Endothelial cell of umbilical vein (primary cell): ENCODE measurements around the gene COQ8A. TPM values are rescaled to one million over a fixed set of nuclear protein-coding genes. Genes with fewer than 3 reads are reported as not detected.

ENCODE experiments used
- BruUV-seq: library from RNA; stranded (reverse); fragments of 400-500 nt; replicated peaks from 2 replicates; lab custom pipeline; 2021; lab: Mats Ljungman, UMichigan
- CTCF ChIA-PET: fragments of 300-600, 350-600 bp; sonication (Branson Sonifier 250); formaldehyde crosslinking; loops from one replicate; lab custom pipeline; 2021; ENCODE audit warnings: antibody characterized with exemption, inconsistent platforms; lab: Charles Lee
- POLR2A ChIA-PET: fragments of 300-600, 350-600 bp; sonication (Branson Sonifier 250); formaldehyde crosslinking; loops from one replicate; lab custom pipeline; 2021; ENCODE audit warnings: antibody characterized with exemption, inconsistent platforms; lab: Charles Lee
- DNase-seq: peaks from one replicate; pipeline ENCODE4 v3.0.0-alpha.2; 2011; ENCODE audit warnings: low read depth, low spot score
- FAIRE-seq: peaks from 2 replicates; lab custom pipeline; 2011; peaks lifted over from hg19 to GRCh38; lab: Jason Lieb, UNC
- H2AFZ ChIP-seq: 2 replicates; pipeline ENCODE4 v1.6.0; 2012; ENCODE audit warnings: low read depth, low read length, control low read depth, inconsistent platforms
- H3K27ac ChIP-seq: 2 replicates; pipeline ENCODE4 v1.5.1; 2011; ENCODE audit warnings: low read depth, mild to moderate bottlenecking, control low read depth, low read length, moderate library complexity; ENCODE audit not compliant: insufficient read depth
- H3K27me3 ChIP-seq, 2 experiments: 2 replicates each; pipeline versions ENCODE4 v1.6.0 to v1.6.1; 2011; ENCODE audit warnings: low read length in 2 of 2, mixed read lengths in 1 of 2; ENCODE audit not compliant: control insufficient read depth in 2 of 2, insufficient read depth in 2 of 2
- H3K36me3 ChIP-seq, 2 experiments: 2 replicates in 1 of 2; 3 replicates in 1 of 2; pipeline ENCODE4 v1.5.1; 2011; ENCODE audit warnings: low read length in 2 of 2, mild to moderate bottlenecking in 1 of 2, moderate library complexity in 1 of 2; ENCODE audit not compliant: control insufficient read depth in 2 of 2, insufficient read depth in 2 of 2; ENCODE audit errors: extremely low read depth in 1 of 2
- H3K4me1 ChIP-seq: 3 replicates; pipeline ENCODE4 v1.5.1; 2011; ENCODE audit warnings: mild to moderate bottlenecking, low read length; ENCODE audit not compliant: control insufficient read depth, insufficient read depth; ENCODE audit errors: extremely low read depth
- H3K4me2 ChIP-seq: 2 replicates; pipeline ENCODE4 v1.6.1; 2011; ENCODE audit warnings: low read length, control low read depth, mixed read lengths; ENCODE audit not compliant: insufficient read depth
- H3K4me3 ChIP-seq, 3 experiments: fragments of 200-600 bp in 1 of 3; sonication (generic), shearing (Covaris generic) in 1 of 3; replicated peaks in 1 of 3; 2 replicates each; pipeline ENCODE4 v1.5.1; 2011 to 2016; ENCODE audit warnings: control low read depth in 3 of 3, low read length in 3 of 3, mild to moderate bottlenecking in 2 of 3, inconsistent platforms in 1 of 3, low read depth in 1 of 3, moderate library complexity in 1 of 3; ENCODE audit not compliant: insufficient read depth in 1 of 3
- H3K79me2 ChIP-seq: 2 replicates; pipeline ENCODE4 v1.6.0; 2012; ENCODE audit warnings: low read length, inconsistent platforms; ENCODE audit not compliant: control insufficient read depth, insufficient read depth
- H3K9ac ChIP-seq: replicated peaks from 2 replicates; pipeline ENCODE3; 2011; ENCODE audit warnings: low read length, control low read depth; ENCODE audit not compliant: insufficient read depth; ENCODE audit errors: extremely low read depth
- H3K9me1 ChIP-seq: replicated peaks from 3 replicates; pipeline ENCODE4 v1.6.0; 2011; ENCODE audit warnings: mild to moderate bottlenecking, low read length; ENCODE audit not compliant: control insufficient read depth, insufficient read depth; ENCODE audit errors: extremely low read depth
- H3K9me3 ChIP-seq: replicated peaks from 2 replicates; pipeline ENCODE4 v1.5.1; 2012; ENCODE audit warnings: low read length, inconsistent platforms; ENCODE audit not compliant: control insufficient read depth, insufficient read depth
- H4K20me1 ChIP-seq: replicated peaks from 2 replicates; pipeline ENCODE3; 2011; ENCODE audit warnings: mild to moderate bottlenecking, low read length; ENCODE audit not compliant: control insufficient read depth, insufficient read depth; ENCODE audit errors: extremely low read depth
- EZH2 ChIP-seq: IDR thresholded peaks from 2 replicates; pipeline ENCODE4 v1.6.1; 2012; ENCODE audit warnings: borderline replicate concordance, low read depth, mild to moderate bottlenecking, moderate library complexity, low read length, inconsistent platforms; ENCODE audit not compliant: severe bottlenecking
- FOS ChIP-seq: IDR thresholded peaks from 2 replicates; pipeline ENCODE4 v1.6.1; 2011; ENCODE audit warnings: mild to moderate bottlenecking, low read length, moderate library complexity, borderline replicate concordance; ENCODE audit not compliant: insufficient read depth
- GATA2 ChIP-seq: IDR thresholded peaks from 2 replicates; pipeline ENCODE4 v1.7.0; 2011; ENCODE audit warnings: low read depth, mild to moderate bottlenecking, moderate library complexity, mixed read lengths, low read length; ENCODE audit not compliant: insufficient read length, insufficient read depth
- JUN ChIP-seq: IDR thresholded peaks from 2 replicates; pipeline ENCODE4 v1.6.1; 2011; ENCODE audit warnings: borderline replicate concordance, low read depth; ENCODE audit not compliant: insufficient read length, insufficient read depth
- MYC ChIP-seq: IDR thresholded peaks from one replicate; pipeline ENCODE4 v1.6.1; 2011; ENCODE audit warnings: mild to moderate bottlenecking, low read depth, low read length
- POLR2A ChIP-seq: IDR thresholded peaks from 2 replicates; pipeline ENCODE4 v1.6.1; 2012; ENCODE audit warnings: low read depth, mild to moderate bottlenecking, control low read depth, low read length
- POLR2AphosphoS5 ChIP-seq: IDR thresholded peaks from 2 replicates; pipeline ENCODE4 v1.6.1; 2012; ENCODE audit warnings: low read depth, mild to moderate bottlenecking, control low read depth, low read length, moderate library complexity; ENCODE audit not compliant: insufficient read depth
- dilution Hi-C: fragments of 300-500 bp; cut with MboI; formaldehyde crosslinking; loops from one replicate; pipeline ENCODE4 v1.15.0; 2019; ENCODE audit warnings: low sequenced_read_pairs; ENCODE audit not compliant: extremely low pct_ligation_motif_present
- intact Hi-C: fragments of 100-400 bp; cut with micrococcal nuclease; formaldehyde crosslinking; loops from one replicate; pipeline ENCODE4 v1.10.0; 2022
- polyA plus RNA-seq, 4 experiments: library from polyadenylated mRNA; depleted of rRNA in 3 of 4; stranded (reverse) in 3 of 4; unstranded in 1 of 4; fragments of >200 nt; gene quantifications; 2 replicates each; pipeline versions ENCODE4 v1.2.1 to v1.2.3, GENCODE V29; 2011 to 2012; ENCODE audit warnings: missing spikeins in 1 of 4
- total RNA-seq: library from RNA; stranded (reverse); gene quantifications from 2 replicates; pipeline ENCODE4 v1.2.3, GENCODE V29; 2021
- TF ChIP-seq, protein P1 (sequence below): IDR thresholded peaks from 2 replicates; pipeline ENCODE4 v1.6.1; 2011; ENCODE audit not compliant: insufficient read depth, insufficient read length
- TF ChIP-seq, protein P2 (sequence below), 2 donors: IDR thresholded peaks; 1 replicate in 1 of 2; 2 replicates in 1 of 2; pipeline ENCODE4 v1.5.1; 2011; ENCODE audit warnings: low read length in 2 of 2, mild to moderate bottlenecking in 2 of 2, moderate library complexity in 2 of 2, control low read depth in 1 of 2, inconsistent platforms in 1 of 2, low read depth in 1 of 2; ENCODE audit not compliant: insufficient read depth in 1 of 2; ENCODE audit errors: extremely low read depth in 1 of 2

The COQ8A gene
- total and polyA plus RNA-seq, 2 donors (not counting 3 experiments of a cell fraction or from before 2014, with no cell fraction given), result 6.8 to 9.4 TPM

DNA sequence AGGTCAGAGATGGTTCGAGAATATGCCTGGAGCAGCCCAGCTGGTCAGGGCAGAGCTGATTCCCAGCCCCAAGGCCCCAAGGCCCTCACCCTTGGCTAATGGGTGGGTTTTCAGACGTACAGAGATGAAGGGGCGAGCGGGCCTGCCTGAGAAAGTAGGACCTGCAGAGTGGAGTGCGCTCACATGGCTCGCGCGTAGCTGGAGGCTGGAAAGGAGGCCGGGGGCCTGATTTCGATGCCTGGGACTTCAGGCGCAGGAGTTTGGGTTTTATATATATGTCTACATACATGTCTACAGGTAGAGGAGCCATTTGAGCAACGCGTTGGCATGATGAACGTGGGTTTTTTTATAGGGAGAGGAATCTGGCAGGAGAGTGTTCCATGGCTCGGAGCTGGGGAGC lies 8.9 kb downstream of the COQ8A start:
- H3K27me3 ChIP-seq, result no peaks in the 10 kb centered on the region
- FAIRE-seq (no peak), DNase-seq (no peak)
- dilution Hi-C loops, result no loop called here
- no peak overlapping the region for H3K4me3 ChIP-seq
- no peaks in the 10 kb centered on the region for H3K36me3 ChIP-seq
- no peak overlapping the region for H2AFZ ChIP-seq
- H3K27ac ChIP-seq, result no peak overlapping the region
- H3K79me2 ChIP-seq, result no peaks in the 10 kb centered on the region
- H3K4me1 ChIP-seq, result no peaks in the 10 kb centered on the region
- no peak for TF ChIP-seq POLR2AphosphoS5
- TF ChIP-seq FOS, result no peak
- TF ChIP-seq GATA2, result no peak
- no peak for TF ChIP-seq POLR2A
- TF ChIP-seq, protein P1, sequence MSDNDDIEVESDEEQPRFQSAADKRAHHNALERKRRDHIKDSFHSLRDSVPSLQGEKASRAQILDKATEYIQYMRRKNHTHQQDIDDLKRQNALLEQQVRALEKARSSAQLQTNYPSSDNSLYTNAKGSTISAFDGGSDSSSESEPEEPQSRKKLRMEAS, result no peak
- TF ChIP-seq EZH2, result no peak
- TF ChIP-seq JUN, result no peak
- CTCF ChIA-PET, result no interaction called here
- H4K20me1 ChIP-seq, result no peaks in the 10 kb centered on the region
- intact Hi-C loops, result loop anchor here (10.0 kb wide), 1 partner anchor 214 kb away; the partner anchor contains the start of gene ITPKB
- POLR2A ChIA-PET, result no interaction called here
- H3K9ac ChIP-seq, result no peak overlapping the region
- no peaks in the 10 kb centered on the region for H3K9me1 ChIP-seq
- no peaks in the 10 kb centered on the region for H3K9me3 ChIP-seq
- no peak overlapping the region for H3K4me2 ChIP-seq
- BruUV-seq, result no TSS peak

DNA sequence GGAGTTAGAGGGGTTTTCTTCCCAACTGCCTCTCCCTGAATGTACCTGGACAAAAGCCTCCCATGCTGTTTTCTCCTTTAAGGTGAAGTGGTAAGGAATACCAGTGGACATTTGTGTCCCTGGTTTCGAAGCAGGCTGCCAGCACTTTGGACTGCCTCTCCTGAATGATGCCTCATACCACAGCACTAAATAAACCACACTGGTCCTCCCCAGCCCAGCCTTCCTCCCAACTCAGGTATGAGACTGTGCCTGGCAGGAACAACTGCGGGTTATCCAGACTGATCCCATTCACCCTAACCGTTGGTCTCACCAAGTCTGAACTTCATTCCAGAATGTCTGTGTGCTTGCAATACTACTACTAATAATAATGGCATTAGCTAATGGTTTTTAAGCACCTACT lies 9.3 kb downstream of the COQ8A start:
- TF ChIP-seq, protein P2, sequence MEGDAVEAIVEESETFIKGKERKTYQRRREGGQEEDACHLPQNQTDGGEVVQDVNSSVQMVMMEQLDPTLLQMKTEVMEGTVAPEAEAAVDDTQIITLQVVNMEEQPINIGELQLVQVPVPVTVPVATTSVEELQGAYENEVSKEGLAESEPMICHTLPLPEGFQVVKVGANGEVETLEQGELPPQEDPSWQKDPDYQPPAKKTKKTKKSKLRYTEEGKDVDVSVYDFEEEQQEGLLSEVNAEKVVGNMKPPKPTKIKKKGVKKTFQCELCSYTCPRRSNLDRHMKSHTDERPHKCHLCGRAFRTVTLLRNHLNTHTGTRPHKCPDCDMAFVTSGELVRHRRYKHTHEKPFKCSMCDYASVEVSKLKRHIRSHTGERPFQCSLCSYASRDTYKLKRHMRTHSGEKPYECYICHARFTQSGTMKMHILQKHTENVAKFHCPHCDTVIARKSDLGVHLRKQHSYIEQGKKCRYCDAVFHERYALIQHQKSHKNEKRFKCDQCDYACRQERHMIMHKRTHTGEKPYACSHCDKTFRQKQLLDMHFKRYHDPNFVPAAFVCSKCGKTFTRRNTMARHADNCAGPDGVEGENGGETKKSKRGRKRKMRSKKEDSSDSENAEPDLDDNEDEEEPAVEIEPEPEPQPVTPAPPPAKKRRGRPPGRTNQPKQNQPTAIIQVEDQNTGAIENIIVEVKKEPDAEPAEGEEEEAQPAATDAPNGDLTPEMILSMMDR (IDR thresholded peaks at IDR 0.05; ENCODE audit: extremely low read depth in 1 of 2, insufficient read depth in 1 of 2, low read depth in 1 of 2, low read length in 2 of 2), result no peak
- TF ChIP-seq GATA2, result no peak
- TF ChIP-seq, protein P1, result no peak
- TF ChIP-seq MYC, result no peak
- TF ChIP-seq POLR2A, result no peak
- no peak for TF ChIP-seq FOS
- TF ChIP-seq POLR2AphosphoS5, result no peak
- no peak for TF ChIP-seq JUN
- no peak for TF ChIP-seq EZH2
- no peak overlapping the region for H3K4me3 ChIP-seq
- FAIRE-seq (no peak), DNase-seq (no peak)
- POLR2A ChIA-PET, result no interaction called here
- CTCF ChIA-PET, result no interaction called here
- no peaks in the 10 kb centered on the region for H3K79me2 ChIP-seq
- no TSS peak for BruUV-seq
- H3K9me3 ChIP-seq, result no peaks in the 10 kb centered on the region
- no peaks in the 10 kb centered on the region for H4K20me1 ChIP-seq
- dilution Hi-C loops, result no loop called here
- H3K36me3 ChIP-seq, result no peaks in the 10 kb centered on the region
- no peaks in the 10 kb centered on the region for H3K4me1 ChIP-seq
- H3K27ac ChIP-seq, result no peak overlapping the region
- H3K27me3 ChIP-seq, result no peaks in the 10 kb centered on the region
- H2AFZ ChIP-seq, result no peak overlapping the region
- H3K4me2 ChIP-seq, result no peak overlapping the region
- intact Hi-C loops, result loop anchor here (10.0 kb wide), 1 partner anchor 215 kb away; the partner anchor contains the start of gene ITPKB
- H3K9me1 ChIP-seq, result no peaks in the 10 kb centered on the region
- no peak overlapping the region for H3K9ac ChIP-seq
